Cardiac septum (tissue), 1 donor: ENCODE data around the gene CDC45. TPM values are rescaled to one million over a fixed set of nuclear protein-coding genes. Genes with fewer than 3 reads are reported as not detected.
A peak's percentile ranks its signal among the peaks of the same experiment; 100 is the strongest.

ENCODE experiments used
- DNase-seq: peaks from one replicate; pipeline ENCODE4 v3.0.0-alpha.2; 2020; ENCODE audit warnings: low spot score
- intact Hi-C: fragments of 100-400 bp; cut with DNase I; formaldehyde crosslinking; loops from one replicate; pipeline ENCODE4 v1.14.0; 2022
- total RNA-seq: library from RNA; stranded (reverse); fragmentation: NEBNext Ultra II Directional; extraction: Animal tissue kit (Norgen Biotek cat#: 25700); gene quantifications from one replicate; pipeline ENCODE4 v1.2.1, GENCODE V29; 2021
- donor health status: DM: no; HTN: no; CAD: no.

Gene CDC45
- total RNA-seq, 1 donor from 2014 or later = not detected

DNA sequence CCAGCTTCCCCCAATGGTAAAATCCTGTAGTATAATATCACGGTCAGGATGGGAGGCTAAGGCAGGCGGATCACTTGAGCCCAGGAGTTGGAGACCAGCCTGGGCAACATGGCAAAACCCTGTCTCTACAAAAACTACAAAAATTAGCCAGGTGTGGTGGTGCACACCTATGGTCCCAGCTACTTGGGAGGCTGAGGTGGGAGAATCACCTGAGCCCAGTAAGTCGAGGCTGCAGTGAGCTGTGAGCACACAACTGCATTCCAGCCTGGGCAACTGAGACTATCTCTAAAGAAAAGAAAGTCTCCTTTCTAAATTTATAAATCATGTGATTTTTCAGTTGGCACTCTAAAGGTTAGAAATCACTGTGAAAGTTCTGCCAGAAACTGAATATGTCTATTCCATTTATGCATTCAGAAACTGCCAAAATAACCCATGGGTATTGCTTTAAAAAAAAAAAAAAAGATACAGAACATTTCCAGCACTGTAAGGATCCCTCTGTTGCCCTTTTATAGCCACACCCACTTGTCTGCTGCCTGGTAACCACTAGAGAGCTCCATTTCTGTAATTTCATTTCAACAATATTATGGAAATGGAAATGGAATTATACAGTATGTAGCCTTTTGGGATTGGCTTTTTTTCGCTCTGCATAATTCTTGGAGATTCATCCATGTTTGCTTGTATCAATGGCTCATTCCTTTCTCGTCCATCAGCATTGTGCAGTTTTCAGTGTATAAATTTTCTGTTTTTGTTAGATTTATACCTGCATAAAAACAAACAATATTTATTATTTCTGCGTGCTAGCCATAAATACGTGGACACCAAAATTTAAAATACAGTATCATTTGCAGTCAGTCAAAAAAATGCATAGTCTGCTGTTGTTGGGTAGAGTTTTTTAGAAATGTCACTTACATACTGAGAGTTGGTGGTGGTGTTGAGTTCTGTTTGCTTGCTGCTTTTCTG is 9.4 kb downstream of the CDC45 start:
- intact Hi-C loops = no loop called here

DNA sequence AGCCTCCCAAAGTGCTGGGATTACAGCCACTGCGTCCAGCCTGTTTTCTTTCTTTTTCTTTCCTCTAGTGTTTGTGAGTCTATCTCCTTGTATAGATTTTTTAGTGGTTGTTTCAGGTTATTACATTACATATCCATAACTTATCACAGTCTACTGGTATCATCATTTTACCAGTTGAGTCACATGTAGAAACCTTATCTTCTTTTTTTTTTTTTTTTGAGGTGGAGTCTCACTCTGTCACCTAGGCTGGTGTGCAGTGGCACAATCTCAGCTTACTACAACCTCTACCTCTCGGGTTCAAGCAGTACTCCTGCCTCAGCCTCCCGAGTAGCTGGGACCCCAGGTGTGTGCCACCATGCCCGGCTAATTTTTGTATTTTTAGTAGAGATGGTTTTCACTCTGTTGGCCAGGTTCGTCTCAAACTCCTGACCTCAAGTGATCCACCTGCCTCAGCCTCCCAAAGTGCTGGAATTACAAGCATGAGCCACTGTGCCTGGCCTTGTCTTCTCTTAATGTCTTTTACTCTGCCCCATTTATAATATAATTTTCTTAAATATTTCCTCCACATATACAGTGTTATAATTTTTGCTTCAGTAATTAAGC is 11.0 kb downstream of the CDC45 start:
- intact Hi-C loops = no loop called here
- DNase-seq = no peak

More for the DNA sequence above, 9.4 kb downstream of the CDC45 start:
- DNase-seq = no peak

DNA sequence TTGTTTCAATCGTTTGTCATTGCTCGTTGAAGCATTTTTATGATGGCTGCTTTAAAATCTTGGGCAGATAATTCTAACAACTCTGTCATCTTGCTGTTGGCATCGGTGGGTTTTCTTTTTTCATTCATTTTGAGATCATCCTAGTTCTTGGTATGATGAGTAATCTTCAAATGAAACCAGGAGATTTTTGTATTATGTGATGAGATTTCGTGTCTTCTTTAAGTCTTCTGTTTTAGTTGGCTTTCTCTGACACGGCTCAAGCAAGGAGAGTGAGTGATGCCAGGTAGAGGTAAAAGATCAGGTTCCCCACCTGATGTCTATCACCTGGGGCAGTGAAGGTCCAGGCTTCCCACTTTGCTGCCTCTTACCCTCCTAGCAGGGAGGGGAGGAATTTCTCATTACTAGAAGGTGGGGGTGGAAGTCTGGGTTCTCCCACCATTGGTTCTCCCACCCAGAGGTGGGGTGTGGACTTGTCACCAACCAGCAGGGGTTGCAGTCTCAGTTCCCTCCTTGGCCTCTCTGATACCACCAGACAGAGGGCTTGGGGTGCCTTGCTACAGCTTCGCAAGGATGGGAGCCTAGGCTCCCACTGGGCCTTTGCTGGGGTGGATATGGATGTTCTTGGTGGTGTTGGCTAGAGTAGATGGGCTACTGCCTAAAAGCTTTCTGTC is 12.9 kb downstream of the CDC45 start:
- intact Hi-C loops = no loop called here
- DNase-seq = no peak

- intact Hi-C loops = no loop called here
- no peak for DNase-seq
Observed at GRCh38 chr22:19494001-19494560, 14.4 kb downstream of the CDC45 start.

DNA sequence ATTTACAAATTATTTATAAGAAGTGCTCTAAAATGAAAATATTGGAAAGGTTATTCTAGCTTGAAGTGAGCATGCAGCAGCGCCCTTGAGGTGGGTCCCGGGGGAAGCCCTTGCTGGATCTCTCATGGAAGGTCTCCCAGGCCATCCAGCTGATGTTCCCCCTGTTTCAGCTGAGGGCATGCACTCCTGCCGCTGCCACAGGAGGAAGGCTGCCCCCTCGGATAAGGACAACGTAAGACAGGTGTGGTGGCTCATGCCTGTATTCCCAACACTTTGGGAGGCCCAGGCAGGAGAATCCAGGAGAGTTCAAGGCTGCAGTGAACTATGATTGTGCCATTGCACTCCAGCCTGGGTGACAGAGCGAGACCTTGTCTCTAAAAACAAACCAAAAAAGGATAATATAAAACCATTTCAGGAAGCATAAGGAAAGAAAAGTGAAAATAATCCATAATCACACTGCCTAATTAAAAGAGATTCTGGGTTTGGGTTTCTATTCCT is 15.0 kb downstream of the CDC45 start:
- intact Hi-C loops = loop anchor here (5.0 kb wide), 1 partner anchor 138 kb away; no protein-coding TSS in a partner anchor
- no peak for DNase-seq

GRCh38 chr22:19495562-19496323 is 16.0 kb downstream of the CDC45 start:
- no peak for DNase-seq
- intact Hi-C loops = loop anchor here (5.0 kb wide), 1 partner anchor 137 kb away; no protein-coding TSS in a partner anchor

GRCh38 chr22:19496324-19496630 is 16.6 kb downstream of the CDC45 start:
- intact Hi-C loops = loop anchor here (5.0 kb wide), 1 partner anchor 136 kb away; no protein-coding TSS in a partner anchor
- no peak for DNase-seq

GRCh38 chr22:19497245-19497644 is 17.5 kb downstream of the CDC45 start:
- intact Hi-C loops = loop anchor here (5.0 kb wide), 1 partner anchor 135 kb away; no protein-coding TSS in a partner anchor
- no peak for DNase-seq

DNA sequence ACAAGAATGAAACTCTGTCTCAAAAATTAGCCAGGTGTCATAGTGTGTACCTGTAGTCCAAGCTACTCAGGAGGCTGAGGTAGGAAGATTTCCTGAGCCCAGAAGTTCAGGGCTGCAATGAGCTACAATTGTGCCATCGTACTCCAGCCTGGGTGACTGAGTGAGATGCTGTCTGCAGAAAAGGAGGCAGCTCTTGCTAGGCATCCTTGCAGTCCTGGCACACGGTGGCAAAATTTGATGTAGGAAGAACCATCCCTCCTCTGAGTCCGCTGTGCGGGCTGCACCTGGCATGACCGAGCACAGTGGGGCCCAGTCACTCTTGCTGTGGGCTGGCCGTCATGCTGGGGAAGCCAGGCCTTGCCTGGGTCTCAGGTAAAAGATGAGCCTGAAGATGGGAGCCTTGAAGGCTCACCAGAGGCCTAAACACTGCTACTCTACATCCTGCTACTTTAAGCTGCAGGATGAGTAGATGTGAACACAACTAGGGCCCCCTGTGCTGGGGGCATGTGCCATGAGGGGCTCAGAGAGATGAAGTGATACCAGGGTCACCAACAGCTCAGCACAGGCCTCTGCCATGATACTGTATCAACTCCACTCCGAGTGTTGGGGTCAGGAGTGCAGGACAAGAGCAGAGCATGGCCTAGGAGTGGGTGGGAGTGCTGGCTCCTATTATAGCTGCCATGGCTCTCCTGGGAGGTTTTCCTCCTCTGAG is 18.6 kb downstream of the CDC45 start:
- intact Hi-C loops = loop anchor here (5.0 kb wide), 1 partner anchor 134 kb away; no protein-coding TSS in a partner anchor
- DNase-seq = no peak

DNA sequence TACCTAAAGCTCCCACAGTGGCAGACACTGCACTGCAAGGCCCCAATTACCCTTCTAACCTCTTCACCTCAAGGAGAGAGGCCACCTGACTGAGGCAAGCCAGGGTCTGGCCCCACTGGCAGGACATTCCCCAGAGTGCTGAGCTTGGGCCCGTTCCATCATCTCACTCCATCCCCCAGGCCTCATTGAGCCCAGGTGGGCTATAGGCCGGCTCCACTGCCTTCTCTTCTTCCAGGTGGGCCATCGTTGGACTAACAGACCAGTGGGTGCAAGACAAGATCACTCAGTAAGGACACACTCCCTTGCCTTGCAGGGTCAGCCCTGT is 19.1 kb downstream of the CDC45 start:
- intact Hi-C loops = loop anchor here (5.0 kb wide), 1 partner anchor 133 kb away; no protein-coding TSS in a partner anchor
- DNase-seq = no peak

GRCh38 chr22:19499236-19499879 is 19.6 kb downstream of the CDC45 start:
- intact Hi-C loops = loop anchor here (5.0 kb wide), 1 partner anchor 133 kb away; no protein-coding TSS in a partner anchor
- no peak for DNase-seq

- intact Hi-C loops = loop anchor here (5.0 kb wide), 1 partner anchor 132 kb away; no protein-coding TSS in a partner anchor
- DNase-seq = no peak
Observed at GRCh38 chr22:19499880-19500242, 20.1 kb downstream of the CDC45 start.

DNA sequence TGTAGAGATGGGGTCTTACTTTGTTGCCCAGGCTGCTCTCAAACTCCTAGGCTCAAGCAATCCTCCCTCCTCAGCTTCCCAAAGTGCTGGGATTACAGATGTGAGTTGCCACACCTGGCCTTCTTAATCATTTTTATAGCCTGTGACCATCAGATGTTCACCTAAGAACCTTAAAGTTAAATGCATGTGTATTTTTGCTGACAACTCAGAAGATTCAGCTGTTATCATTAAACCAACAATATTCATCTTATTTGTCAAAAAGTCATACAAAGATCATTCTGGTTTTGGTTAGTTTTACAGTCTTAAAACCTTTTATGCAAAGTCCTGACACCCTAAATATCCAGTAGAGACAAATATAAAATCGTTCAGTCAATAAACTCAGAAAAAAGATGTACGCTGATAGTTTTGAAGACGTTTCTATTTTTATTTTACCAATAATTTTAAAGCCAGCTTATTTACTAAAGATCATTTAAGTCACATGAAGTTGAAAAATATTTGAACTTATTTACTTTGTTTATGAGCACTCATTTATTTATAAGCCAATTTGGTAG is 22.3 kb downstream of the CDC45 start:
- DNase-seq = no peak
- intact Hi-C loops = no loop called here

DNA sequence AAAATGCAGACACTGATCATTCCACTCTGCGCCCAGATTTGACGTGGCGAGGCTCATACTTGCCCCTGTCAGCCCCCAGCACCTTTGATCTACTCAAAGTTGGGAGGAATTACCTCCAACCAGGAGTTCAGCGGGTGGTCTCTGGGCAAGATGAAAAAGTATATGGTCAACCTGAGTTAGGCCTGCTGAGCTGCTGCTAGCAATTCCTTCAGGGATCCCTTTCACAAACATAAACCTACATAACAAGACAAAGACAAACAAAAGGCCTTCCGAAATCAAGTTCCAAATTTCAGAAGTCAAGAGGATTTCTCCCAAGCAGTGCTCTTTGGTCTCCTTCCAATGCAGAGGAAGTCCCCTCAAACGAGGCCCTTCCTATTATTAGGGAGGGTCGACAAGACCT is 23.6 kb downstream of the CDC45 start:
- peak; percentile 20 for DNase-seq
- intact Hi-C loops = no loop called here

- intact Hi-C loops = no loop called here
- peak; percentile 54 for DNase-seq
Observed at GRCh38 chr22:19503869-19504268, 24.1 kb downstream of the CDC45 start.

GRCh38 chr22:19504900-19505734 is 25.4 kb downstream of the CDC45 start:
- DNase-seq = peak; percentile 62
- intact Hi-C loops = no loop called here

DNA sequence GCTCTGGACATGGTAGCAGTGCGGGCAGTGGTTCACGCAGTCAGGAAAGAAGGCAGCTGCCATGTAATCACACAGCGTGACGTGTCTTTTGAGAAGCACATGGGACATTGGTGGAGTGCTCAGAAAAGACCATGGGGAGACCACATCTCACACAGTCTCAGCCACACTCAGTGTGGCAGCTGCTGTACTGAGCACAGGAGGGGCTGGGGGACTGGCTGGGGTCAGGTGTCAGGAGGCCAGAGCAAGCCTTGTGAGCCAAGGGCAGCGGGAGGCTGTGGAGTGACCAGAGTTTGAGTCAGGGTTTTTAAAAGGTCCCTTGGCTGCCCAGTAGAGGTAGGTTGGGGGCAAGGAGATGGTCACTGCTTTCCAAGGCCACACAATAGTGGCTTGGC is 26.0 kb downstream of the CDC45 start:
- DNase-seq = peak; percentile 5
- intact Hi-C loops = no loop called here
